GM10266 (cell line): ENCODE data around the gene ZIC5.

Experiments
- DNase-seq: peaks from one replicate; pipeline ENCODE4 v3.0.0; 2012; ENCODE audit errors: extremely low spot score
- CTCF ChIP-seq: IDR thresholded peaks from 2 replicates; pipeline ENCODE4 v1.5.1; 2012; ENCODE audit warnings: mild to moderate bottlenecking, low read depth; ENCODE audit not compliant: control insufficient read depth, insufficient read depth; ENCODE audit errors: missing control alignments

The ZIC5 gene

GRCh38 chr13:99960663-99961311 is 10.8 kb downstream of the ZIC5 start:
- no peak for DNase-seq
- TF ChIP-seq CTCF = no peak

- no peak for TF ChIP-seq CTCF
- DNase-seq = no peak
Measured at GRCh38 chr13:99959540-99960230, 11.9 kb downstream of the ZIC5 start.

- no peak for DNase-seq
- TF ChIP-seq CTCF = no peak
Measured at GRCh38 chr13:99959127-99959539, 12.4 kb downstream of the ZIC5 start.

- DNase-seq = no peak
- no peak for TF ChIP-seq CTCF
Measured at GRCh38 chr13:99958406-99959126, 13.0 kb downstream of the ZIC5 start.

- no peak for TF ChIP-seq CTCF
- no peak for DNase-seq
Measured at GRCh38 chr13:99956473-99957349, 14.9 kb downstream of the ZIC5 start.

GRCh38 chr13:99955747-99956472 is 15.7 kb downstream of the ZIC5 start:
- TF ChIP-seq CTCF = no peak
- no peak for DNase-seq
